Germinal center (tissue), 1 donor: Measurements from ENCODE around the gene SAMD4A.
"Not testable (repeated sequence)": the region's sequence is repeated elsewhere in the genome, so short reads cannot be mapped to it uniquely, and the experiment has no call there.

Experiments
- DNase-seq: peaks from one replicate; pipeline ENCODE4 v3.0.0; 2012; ENCODE audit warnings: mixed read lengths, low spot score

SAMD4A gene

GRCh38 chr14:54784657-54785056, 217.7 kb downstream of the SAMD4A start:
- DNase-seq = no peak

GRCh38 chr14:54785136-54785777, 218.3 kb downstream of the SAMD4A start:
- DNase-seq = no peak

- peak; percentile 57 for DNase-seq
Measured at GRCh38 chr14:54785778-54786770, 219.1 kb downstream of the SAMD4A start.

- no peak for DNase-seq
Measured at GRCh38 chr14:54786838-54787237, 219.9 kb downstream of the SAMD4A start.

GRCh38 chr14:54787261-54787660, 220.3 kb downstream of the SAMD4A start:
- DNase-seq = no peak

GRCh38 chr14:54788701-54789100, 221.8 kb downstream of the SAMD4A start:
- DNase-seq = no peak

- no peak for DNase-seq
Measured at GRCh38 chr14:54789166-54789565, 222.2 kb downstream of the SAMD4A start.

- no peak for DNase-seq
Measured at GRCh38 chr14:54789781-54790480, 223.0 kb downstream of the SAMD4A start.

- DNase-seq = no peak
Measured at GRCh38 chr14:54791001-54791400, 224.1 kb downstream of the SAMD4A start.

- DNase-seq = no peak
Measured at GRCh38 chr14:54792288-54792687, 225.4 kb downstream of the SAMD4A start.

- DNase-seq = no peak
Measured at GRCh38 chr14:54794159-54794558, 227.2 kb downstream of the SAMD4A start.

GRCh38 chr14:54794796-54795195, 227.9 kb downstream of the SAMD4A start:
- no peak for DNase-seq

GRCh38 chr14:54796961-54797360, 230.0 kb downstream of the SAMD4A start:
- no peak for DNase-seq

GRCh38 chr14:54797556-54797955, 230.6 kb downstream of the SAMD4A start:
- no peak for DNase-seq

GRCh38 chr14:54797986-54798385, 231.1 kb downstream of the SAMD4A start:
- no peak for DNase-seq

- no peak for DNase-seq
Measured at GRCh38 chr14:54798465-54799124, 231.7 kb downstream of the SAMD4A start.

- DNase-seq = not testable (repeated sequence)
Measured at GRCh38 chr14:54801482-54801881, 234.6 kb downstream of the SAMD4A start.

- DNase-seq = no peak
Measured at GRCh38 chr14:54803396-54803795, 236.5 kb downstream of the SAMD4A start.

- no peak for DNase-seq
Measured at GRCh38 chr14:54803926-54804537, 237.1 kb downstream of the SAMD4A start.

GRCh38 chr14:54804538-54805041, 237.7 kb downstream of the SAMD4A start:
- no peak for DNase-seq

GRCh38 chr14:54805070-54805444, 238.1 kb downstream of the SAMD4A start:
- no peak for DNase-seq
